ENCODE data around the gene SLC8B1.

The SLC8B1 gene

GRCh38 chr12:113347107-113347506 is 12.2 kb upstream of the SLC8B1 start:
- Histone ChIP-seq H3K9me3 (ENCODE audit: control insufficient read depth, low read length) (no peaks in the 10 kb centered on the region), H3K4ac (ENCODE audit: low read depth in 1 of 2, low read length in 2 of 2) (no peak overlapping the region), H3K4me2 (ENCODE audit: low read length, poor library complexity, severe bottlenecking) (no peak overlapping the region), H2AFZ (ENCODE audit: low read depth, low read length) (no peak overlapping the region), H3K27ac (ENCODE audit: low read length, poor library complexity, severe bottlenecking) (no peak overlapping the region), H4K91ac (ENCODE audit: low read length) (no peak overlapping the region), H3K4me3 (ENCODE audit: insufficient read depth in 1 of 2, low read depth in 1 of 2, low read length in 2 of 2) (no peak overlapping the region), H4K8ac (ENCODE audit: low read length) (no peak overlapping the region), H3K9ac (ENCODE audit: low read length) (no peak overlapping the region), H3K4me1 (ENCODE audit: control insufficient read depth, insufficient read depth, low read depth, low read length) (no peaks in the 10 kb centered on the region), H3K27me3 (ENCODE audit: control insufficient read depth in 1 of 2, insufficient read depth in 1 of 2, low read length in 2 of 2) (peaks cover 0 to 11% of the 10 kb centered on the region in 2 experiments), H3K36me3 (ENCODE audit: control insufficient read depth in 1 of 2, insufficient read depth in 2 of 2, low read depth in 1 of 2, low read length in 2 of 2) (no peaks in the 10 kb centered on the region), H2BK15ac (ENCODE audit: low read depth, poor library complexity, severe bottlenecking) (no peak overlapping the region), H2BK5ac (ENCODE audit: low read depth, low read length, poor library complexity, severe bottlenecking) (no peak overlapping the region), H2AK5ac (ENCODE audit: low read length, severe bottlenecking) (no peak overlapping the region), H3K79me1 (replicated peaks; ENCODE audit: low read length, poor library complexity, severe bottlenecking) (no peaks in the 10 kb centered on the region), H3K14ac (ENCODE audit: low read length in 2 of 2) (no peak overlapping the region), H3K18ac (ENCODE audit: low read depth in 1 of 2, low read length in 2 of 2) (no peak overlapping the region), H3K23ac (ENCODE audit: low read length in 2 of 2) (no peak overlapping the region), H2BK12ac (ENCODE audit: low read length in 2 of 2) (no peak overlapping the region), H2BK120ac (ENCODE audit: low read depth, low read length) (no peak overlapping the region)
- DNase-seq = no peak
- 78% methylated on average over 3 of the region's 3 CpGs for WGBS

GRCh38 chr12:113346353-113346752 is 11.4 kb upstream of the SLC8B1 start:
- Histone ChIP-seq H3K4me2 (ENCODE audit: low read length, poor library complexity, severe bottlenecking) (no peak overlapping the region), H2AFZ (ENCODE audit: low read depth, low read length) (no peak overlapping the region), H3K4ac (ENCODE audit: low read depth in 1 of 2, low read length in 2 of 2) (no peak overlapping the region), H3K4me3 (ENCODE audit: insufficient read depth in 1 of 2, low read depth in 1 of 2, low read length in 2 of 2) (no peak overlapping the region), H4K8ac (ENCODE audit: low read length) (peak overlapping the region; percentile 35), H3K4me1 (ENCODE audit: control insufficient read depth, insufficient read depth, low read depth, low read length) (peaks cover 1% of the 10 kb centered on the region), H3K23ac (ENCODE audit: low read length in 2 of 2) (no peak overlapping the region), H2BK15ac (ENCODE audit: low read depth, poor library complexity, severe bottlenecking) (no peak overlapping the region), H3K9ac (ENCODE audit: low read length) (no peak overlapping the region), H3K18ac (ENCODE audit: low read depth in 1 of 2, low read length in 2 of 2) (no peak overlapping the region), H2BK120ac (ENCODE audit: low read depth, low read length) (no peak overlapping the region), H3K27me3 (ENCODE audit: control insufficient read depth in 1 of 2, insufficient read depth in 1 of 2, low read length in 2 of 2) (peaks cover 0 to 15% of the 10 kb centered on the region in 2 experiments), H2BK5ac (ENCODE audit: low read depth, low read length, poor library complexity, severe bottlenecking) (no peak overlapping the region), H3K36me3 (ENCODE audit: control insufficient read depth in 1 of 2, insufficient read depth in 2 of 2, low read depth in 1 of 2, low read length in 2 of 2) (no peaks in the 10 kb centered on the region), H3K79me1 (replicated peaks; ENCODE audit: low read length, poor library complexity, severe bottlenecking) (no peaks in the 10 kb centered on the region), H3K27ac (ENCODE audit: low read length, poor library complexity, severe bottlenecking) (no peak overlapping the region), H3K14ac (ENCODE audit: low read length in 2 of 2) (no peak overlapping the region), H2AK5ac (ENCODE audit: low read length, severe bottlenecking) (no peak overlapping the region), H4K91ac (ENCODE audit: low read length) (no peak overlapping the region), H2BK12ac (ENCODE audit: low read length in 2 of 2) (no peak overlapping the region), H3K9me3 (ENCODE audit: control insufficient read depth, low read length) (no peaks in the 10 kb centered on the region)
- no peak for DNase-seq
- 94% methylated on average over 4 of the region's 5 CpGs for WGBS

DNA sequence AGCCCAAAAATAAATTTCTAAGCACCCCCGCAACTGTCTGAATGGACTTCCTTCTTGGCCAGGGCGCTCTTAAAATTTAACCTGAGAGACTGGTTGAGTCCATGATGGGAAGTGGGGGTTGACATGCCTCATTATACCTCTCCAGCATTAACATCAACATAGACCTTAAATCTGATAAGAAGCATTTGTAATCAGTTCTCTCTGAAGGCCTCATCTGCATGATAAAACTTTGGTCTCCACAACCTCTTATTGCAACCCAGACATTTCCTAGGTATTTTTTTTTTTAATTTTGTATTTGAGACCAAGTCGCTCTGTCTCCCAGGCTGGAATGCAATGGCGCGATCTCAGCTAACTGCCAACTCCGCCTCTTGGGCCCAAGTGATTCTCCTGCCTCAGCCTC is 10.4 kb upstream of the SLC8B1 start:
- Histone ChIP-seq H3K18ac (ENCODE audit: low read depth in 1 of 2, low read length in 2 of 2) (no peak overlapping the region), H4K8ac (ENCODE audit: low read length) (no peak overlapping the region), H3K27me3 (ENCODE audit: control insufficient read depth in 1 of 2, insufficient read depth in 1 of 2, low read length in 2 of 2) (peaks cover 0 to 19% of the 10 kb centered on the region in 2 experiments), H3K36me3 (ENCODE audit: control insufficient read depth in 1 of 2, insufficient read depth in 2 of 2, low read depth in 1 of 2, low read length in 2 of 2) (no peaks in the 10 kb centered on the region), H3K79me1 (replicated peaks; ENCODE audit: low read length, poor library complexity, severe bottlenecking) (no peaks in the 10 kb centered on the region), H3K4me1 (ENCODE audit: control insufficient read depth, insufficient read depth, low read depth, low read length) (peaks cover 1% of the 10 kb centered on the region), H2BK5ac (ENCODE audit: low read depth, low read length, poor library complexity, severe bottlenecking) (no peak overlapping the region), H4K91ac (ENCODE audit: low read length) (no peak overlapping the region), H3K4me2 (ENCODE audit: low read length, poor library complexity, severe bottlenecking) (no peak overlapping the region), H2BK15ac (ENCODE audit: low read depth, poor library complexity, severe bottlenecking) (no peak overlapping the region), H2AK5ac (ENCODE audit: low read length, severe bottlenecking) (no peak overlapping the region), H2AFZ (ENCODE audit: low read depth, low read length) (no peak overlapping the region), H3K27ac (ENCODE audit: low read length, poor library complexity, severe bottlenecking) (no peak overlapping the region), H3K9me3 (ENCODE audit: control insufficient read depth, low read length) (no peaks in the 10 kb centered on the region), H2BK12ac (ENCODE audit: low read length in 2 of 2) (no peak overlapping the region), H3K23ac (ENCODE audit: low read length in 2 of 2) (no peak overlapping the region), H3K9ac (ENCODE audit: low read length) (no peak overlapping the region), H3K14ac (ENCODE audit: low read length in 2 of 2) (no peak overlapping the region), H3K4ac (ENCODE audit: low read depth in 1 of 2, low read length in 2 of 2) (no peak overlapping the region), H2BK120ac (ENCODE audit: low read depth, low read length) (no peak overlapping the region), H3K4me3 (ENCODE audit: insufficient read depth in 1 of 2, low read depth in 1 of 2, low read length in 2 of 2) (no peak overlapping the region)
- WGBS = 96% methylated on average over 5 of the region's 6 CpGs
- DNase-seq = no peak

DNA sequence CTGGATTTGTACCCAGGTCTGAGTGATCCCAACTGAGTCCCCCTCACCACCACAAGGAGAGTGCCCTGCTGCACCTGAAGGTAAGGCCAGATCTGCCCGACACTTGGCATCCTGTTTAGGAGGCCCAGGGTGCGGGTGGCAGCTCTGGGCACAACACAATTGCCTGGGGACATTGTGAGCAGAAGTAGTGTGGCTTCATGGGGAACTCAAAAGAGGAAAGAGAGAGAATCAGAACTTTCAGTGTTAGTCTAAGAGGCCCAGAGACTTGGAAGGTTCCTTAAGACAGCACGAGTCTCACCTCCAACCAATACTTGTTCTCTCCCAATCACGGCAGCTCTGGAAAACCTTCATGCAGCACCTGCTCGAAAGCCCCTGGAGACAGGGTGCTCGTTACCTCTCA is 6.6 kb upstream of the SLC8B1 start:
- no peaks in the 10 kb centered on the region for H3K36me3 ChIP-seq (ENCODE audit: control insufficient read depth in 1 of 2, insufficient read depth in 2 of 2, low read depth in 1 of 2, low read length in 2 of 2)
- H4K91ac ChIP-seq (ENCODE audit: low read length) = no peak overlapping the region
- no peak overlapping the region for H3K4ac ChIP-seq (ENCODE audit: low read depth in 1 of 2, low read length in 2 of 2)
- H3K23ac ChIP-seq (ENCODE audit: low read length in 2 of 2) = no peak overlapping the region
- no peak overlapping the region for H3K4me2 ChIP-seq (ENCODE audit: low read length, poor library complexity, severe bottlenecking)
- H4K8ac ChIP-seq (ENCODE audit: low read length) = no peak overlapping the region
- H3K27me3 ChIP-seq (ENCODE audit: control insufficient read depth in 1 of 2, insufficient read depth in 1 of 2, low read length in 2 of 2) = peaks cover 0 to 8% of the 10 kb centered on the region in 2 experiments
- H3K4me3 ChIP-seq (ENCODE audit: insufficient read depth in 1 of 2, low read depth in 1 of 2, low read length in 2 of 2) = no peak overlapping the region
- H3K27ac ChIP-seq (ENCODE audit: low read length, poor library complexity, severe bottlenecking) = no peak overlapping the region
- no peaks in the 10 kb centered on the region for H3K79me1 ChIP-seq (replicated peaks; ENCODE audit: low read length, poor library complexity, severe bottlenecking)
- H2AK5ac ChIP-seq (ENCODE audit: low read length, severe bottlenecking) = no peak overlapping the region
- no peak overlapping the region for H2BK12ac ChIP-seq (ENCODE audit: low read length in 2 of 2)
- no peak overlapping the region for H2AFZ ChIP-seq (ENCODE audit: low read depth, low read length)
- no peak overlapping the region for H2BK5ac ChIP-seq (ENCODE audit: low read depth, low read length, poor library complexity, severe bottlenecking)
- no peaks in the 10 kb centered on the region for H3K9me3 ChIP-seq (ENCODE audit: control insufficient read depth, low read length)
- DNase-seq = no peak
- no peak overlapping the region for H3K9ac ChIP-seq (ENCODE audit: low read length)
- H3K18ac ChIP-seq (ENCODE audit: low read depth in 1 of 2, low read length in 2 of 2) = no peak overlapping the region
- H3K4me1 ChIP-seq (ENCODE audit: control insufficient read depth, insufficient read depth, low read depth, low read length) = peaks cover 1% of the 10 kb centered on the region
- 93% methylated on average over 5 of the region's 6 CpGs for WGBS
- H3K14ac ChIP-seq (ENCODE audit: low read length in 2 of 2) = no peak overlapping the region
- H2BK120ac ChIP-seq (ENCODE audit: low read depth, low read length) = no peak overlapping the region
- no peak overlapping the region for H2BK15ac ChIP-seq (ENCODE audit: low read depth, poor library complexity, severe bottlenecking)

Data from mesenchymal stem cell (in vitro differentiated cells and primary cell).